Right ventricle myocardium superior (tissue), 1 donor: ENCODE data around the gene OR2M3. TPM values are rescaled to one million over a fixed set of nuclear protein-coding genes. Genes with fewer than 3 reads are reported as not detected.

Experiments
- total RNA-seq: library from RNA; stranded (reverse); fragmentation: NEBNext Ultra II Directional; extraction: Animal tissue kit (Norgen Biotek cat#: 25700); gene quantifications from one replicate; pipeline ENCODE4 v1.2.1, GENCODE V29; 2021
- donor health status: DM: no; HTN: yes; CAD: no; lungs with severe emphysema.

The OR2M3 gene
- total RNA-seq, 1 donor from 2014 or later = not detected

Other genes starting within 250 kb of the OR2M3 start
- not detected for gene OR2L8, start 248.4 kb upstream of the OR2M3 start, total RNA-seq
- not detected for gene OR2AK2, start 232.0 kb upstream of the OR2M3 start, total RNA-seq
- gene OR2L5, start 183.6 kb upstream of the OR2M3 start, total RNA-seq = not detected
- gene OR2L2, start 167.2 kb upstream of the OR2M3 start, total RNA-seq = not detected
- not detected for gene OR2L3, start 150.4 kb upstream of the OR2M3 start, total RNA-seq
- gene OR2L13, start 102.1 kb upstream of the OR2M3 start, total RNA-seq = not detected
- not detected for gene OR2M5, start 52.1 kb upstream of the OR2M3 start, total RNA-seq
- gene OR2M2, start 22.4 kb upstream of the OR2M3 start, total RNA-seq = not detected
- not detected for gene OR2M4, start 34.2 kb downstream of the OR2M3 start, total RNA-seq
- gene OR2T33, start 80.7 kb downstream of the OR2M3 start, total RNA-seq = not detected
- not detected for gene OR2T12, start 106.2 kb downstream of the OR2M3 start, total RNA-seq
- gene OR2M7, start 127.3 kb downstream of the OR2M3 start, total RNA-seq = not detected
- gene OR14C36, start 151.5 kb downstream of the OR2M3 start, total RNA-seq = not detected
- gene OR2T4, start 164.4 kb downstream of the OR2M3 start, total RNA-seq = not detected
- gene OR2T6, start 178.5 kb downstream of the OR2M3 start, total RNA-seq = not detected
- not detected for gene OR2T1, start 205.8 kb downstream of the OR2M3 start, total RNA-seq
- gene OR2T2, start 248.4 kb downstream of the OR2M3 start, total RNA-seq = not detected